Measurements from ENCODE around the gene AMMECR1. TPM values are rescaled to one million over a fixed set of nuclear protein-coding genes. Genes with fewer than 3 reads are reported as not detected.

Gene AMMECR1
- total and polyA plus RNA-seq, 2 of the 4 experiments (the other 2 are of a cell fraction): 7.0 to 11.3 TPM

DNA sequence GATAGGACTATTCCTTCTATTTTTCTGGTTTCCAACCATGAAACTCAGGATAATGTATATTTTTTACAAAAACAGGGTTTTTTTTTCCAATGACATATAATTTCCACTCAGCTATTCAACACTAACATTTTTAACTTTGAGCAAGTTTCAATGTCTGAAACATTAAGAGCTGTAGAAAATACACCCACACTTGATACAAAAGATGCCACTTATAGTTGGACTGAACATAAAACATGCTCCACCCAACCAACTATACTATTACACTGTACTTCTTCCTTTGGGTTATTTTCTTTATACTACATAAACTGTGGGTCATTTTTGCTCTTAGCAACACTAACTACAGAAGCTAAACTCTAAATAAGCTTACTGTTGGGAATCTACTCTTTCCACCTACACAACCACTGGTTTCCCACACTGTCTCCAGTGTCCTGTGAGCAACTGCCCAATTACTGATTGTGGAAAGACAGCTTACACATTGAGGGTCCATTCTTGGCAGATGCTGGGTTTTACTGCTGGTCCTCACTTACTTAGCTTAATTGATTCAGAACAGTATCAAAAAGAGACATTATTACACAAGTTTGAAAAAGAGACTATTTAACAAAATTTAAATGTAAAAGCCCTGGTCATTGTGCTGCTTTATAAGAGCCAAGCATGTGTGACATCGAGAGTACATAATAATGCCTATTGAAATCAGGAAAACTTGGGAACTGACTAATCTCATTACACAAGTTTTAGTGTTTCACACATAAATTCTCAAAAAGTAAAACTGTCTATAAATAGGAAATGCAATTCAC, 6.3 kb downstream of the AMMECR1 start:
- in situ Hi-C loops (cut with MboI; ENCODE audit: low sequenced_read_pairs) (no loop called here), dilution Hi-C loops (cut with HindIII; ENCODE audit: low sequenced_read_pairs, unreplicated experiment) (no loop called here), intact Hi-C loops (cut with micrococcal nuclease) (no loop called here)
- H2AFZ ChIP-seq (replicated peaks; ENCODE audit: low read length, poor library complexity): no peak overlapping the region
- no peak overlapping the region for H3K4me2 ChIP-seq (ENCODE audit: low read depth, low read length)
- H3K9me1 ChIP-seq (ENCODE audit: insufficient read depth, low read length): no peaks in the 10 kb centered on the region
- no peak overlapping the region for H3K56ac ChIP-seq (ENCODE audit: extremely low read depth, insufficient read depth, low read length)
- no peak overlapping the region for H2BK120ac ChIP-seq (ENCODE audit: low read depth, low read length)
- no peak overlapping the region for H4K5ac ChIP-seq (ENCODE audit: low read depth, low read length)
- H3K27me3 ChIP-seq (ENCODE audit: control insufficient read depth, insufficient read depth, low read length): peaks cover 3% of the 10 kb centered on the region; the same call in 1 of the 2 replicates
- no peaks in the 10 kb centered on the region for H3K9me3 ChIP-seq (ENCODE audit: control insufficient read depth, insufficient read depth, low read length)
- no peak overlapping the region for H2BK5ac ChIP-seq (ENCODE audit: low read depth, low read length, poor library complexity, severe bottlenecking)
- no peak overlapping the region for H3K23ac ChIP-seq (ENCODE audit: low read depth, low read length)
- H4K8ac ChIP-seq (ENCODE audit: low read depth in 2 of 2, low read length in 2 of 2): no peak overlapping the region
- no peaks in the 10 kb centered on the region for H3K36me3 ChIP-seq (ENCODE audit: control insufficient read depth, insufficient read depth, low read length)
- no peak overlapping the region for H3K14ac ChIP-seq (replicated peaks; ENCODE audit: low read depth, low read length)
- ChIA-PET CTCF (no interaction called here), POLR2A (ENCODE audit: unreplicated experiment) (no interaction called here)
- H3K4me1 ChIP-seq (ENCODE audit: control insufficient read depth, insufficient read depth, low read length): no peaks in the 10 kb centered on the region; the same call in 1 of the 2 replicates
- ATAC-seq (ENCODE audit: low read depth) (no peak), DNase-seq (no peak)
- H3K27ac ChIP-seq (ENCODE audit: insufficient read depth, low read length): no peak overlapping the region
- no peak overlapping the region for H2BK15ac ChIP-seq (ENCODE audit: low read depth, low read length)
- no peak overlapping the region for H2AK9ac ChIP-seq (replicated peaks; ENCODE audit: low read depth, low read length, poor library complexity)
- no peak overlapping the region for H2AK5ac ChIP-seq (ENCODE audit: low read depth, low read length)
- peaks cover 0 to 20% of the 10 kb centered on the region in 2 experiments; a peak in 2 of 4 replicates for H3K79me1 ChIP-seq (ENCODE audit: low read depth in 1 of 2, low read length in 2 of 2)
- peaks cover 3% of the 10 kb centered on the region; the same call in 1 of the 2 replicates for H4K20me1 ChIP-seq (ENCODE audit: insufficient read depth, low read length)
- no peak for TF ChIP-seq POLR2A (IDR thresholded peaks at IDR 0.05; ENCODE audit: low read depth, low read length)
- TF ChIP-seq FOS (IDR thresholded peaks at IDR 0.05; ENCODE audit: low read depth, low read length): no peak
- no peak for TF ChIP-seq RAD21 (IDR thresholded peaks at IDR 0.05; ENCODE audit: low read length)
- TF ChIP-seq SMC3 (IDR thresholded peaks at IDR 0.05; ENCODE audit: low read depth, low read length): no peak
- TF ChIP-seq, protein P1, sequence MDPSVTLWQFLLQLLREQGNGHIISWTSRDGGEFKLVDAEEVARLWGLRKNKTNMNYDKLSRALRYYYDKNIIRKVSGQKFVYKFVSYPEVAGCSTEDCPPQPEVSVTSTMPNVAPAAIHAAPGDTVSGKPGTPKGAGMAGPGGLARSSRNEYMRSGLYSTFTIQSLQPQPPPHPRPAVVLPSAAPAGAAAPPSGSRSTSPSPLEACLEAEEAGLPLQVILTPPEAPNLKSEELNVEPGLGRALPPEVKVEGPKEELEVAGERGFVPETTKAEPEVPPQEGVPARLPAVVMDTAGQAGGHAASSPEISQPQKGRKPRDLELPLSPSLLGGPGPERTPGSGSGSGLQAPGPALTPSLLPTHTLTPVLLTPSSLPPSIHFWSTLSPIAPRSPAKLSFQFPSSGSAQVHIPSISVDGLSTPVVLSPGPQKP (IDR thresholded peaks at IDR 0.05; ENCODE audit: borderline replicate concordance, low read depth, low read length): no peak
- TF ChIP-seq RCOR1 (IDR thresholded peaks at IDR 0.05; ENCODE audit: insufficient replicate concordance, low read length): no peak
- TF ChIP-seq NFE2L2 (IDR thresholded peaks at IDR 0.05; ENCODE audit: low read depth, low read length): no peak
- no peak overlapping the region for H2BK20ac ChIP-seq (ENCODE audit: low read depth, low read length)
- WGBS, 2 experiments (ENCODE audit: extremely low coverage in 2 of 2, insufficient read length in 1 of 2): no CpG with 5 or more reads among the region's 1 CpG
- no peak overlapping the region for H4K91ac ChIP-seq (ENCODE audit: insufficient read depth, low read depth, low read length)
- no peak overlapping the region for H3K4me3 ChIP-seq (ENCODE audit: insufficient read depth, low read depth, low read length)
- H3K9ac ChIP-seq (ENCODE audit: low read depth, low read length): no peak overlapping the region
- no peak overlapping the region for H3K4ac ChIP-seq (ENCODE audit: low read depth, low read length)
- H3K18ac ChIP-seq (ENCODE audit: low read depth, low read length): no peak overlapping the region
- no TSS peak for BruUV-seq (replicated peaks)
